Testis (tissue), 2 donors: ENCODE results near the gene OCLN.

Experiments
- POLR2A ChIP-seq: fragments of 450-650 bp; IDR thresholded peaks from one replicate; pipeline ENCODE4 v1.6.1; 2017; ENCODE audit warnings: antibody characterized with exemption, mild to moderate bottlenecking, moderate library complexity
- TF ChIP-seq, protein P1 (sequence below), 3 experiments: fragments of 450-650 bp in 2 of 3; fragments of 200-600 bp in 1 of 3; sonication (generic) in 1 of 3; IDR thresholded peaks; one replicate each; pipeline ENCODE4 v1.5.1; 2016 to 2019; ENCODE audit warnings: antibody characterized with exemption in 3 of 3, mild to moderate bottlenecking in 2 of 3, moderate library complexity in 1 of 3

GRCh38 chr5:69528035-69528434 is 35.4 kb downstream of the OCLN start:
- TF ChIP-seq, protein P1, sequence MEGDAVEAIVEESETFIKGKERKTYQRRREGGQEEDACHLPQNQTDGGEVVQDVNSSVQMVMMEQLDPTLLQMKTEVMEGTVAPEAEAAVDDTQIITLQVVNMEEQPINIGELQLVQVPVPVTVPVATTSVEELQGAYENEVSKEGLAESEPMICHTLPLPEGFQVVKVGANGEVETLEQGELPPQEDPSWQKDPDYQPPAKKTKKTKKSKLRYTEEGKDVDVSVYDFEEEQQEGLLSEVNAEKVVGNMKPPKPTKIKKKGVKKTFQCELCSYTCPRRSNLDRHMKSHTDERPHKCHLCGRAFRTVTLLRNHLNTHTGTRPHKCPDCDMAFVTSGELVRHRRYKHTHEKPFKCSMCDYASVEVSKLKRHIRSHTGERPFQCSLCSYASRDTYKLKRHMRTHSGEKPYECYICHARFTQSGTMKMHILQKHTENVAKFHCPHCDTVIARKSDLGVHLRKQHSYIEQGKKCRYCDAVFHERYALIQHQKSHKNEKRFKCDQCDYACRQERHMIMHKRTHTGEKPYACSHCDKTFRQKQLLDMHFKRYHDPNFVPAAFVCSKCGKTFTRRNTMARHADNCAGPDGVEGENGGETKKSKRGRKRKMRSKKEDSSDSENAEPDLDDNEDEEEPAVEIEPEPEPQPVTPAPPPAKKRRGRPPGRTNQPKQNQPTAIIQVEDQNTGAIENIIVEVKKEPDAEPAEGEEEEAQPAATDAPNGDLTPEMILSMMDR (IDR thresholded peaks at IDR 0.05): no peak
- TF ChIP-seq POLR2A: no peak
